ENCODE results near the gene EPHA8.

EPHA8 gene

GRCh38 chr1:22645931-22646330 lies 82.6 kb downstream of the EPHA8 start:
- DNase-seq (ENCODE audit: low read depth in 2 of 2), result no peak

DNA sequence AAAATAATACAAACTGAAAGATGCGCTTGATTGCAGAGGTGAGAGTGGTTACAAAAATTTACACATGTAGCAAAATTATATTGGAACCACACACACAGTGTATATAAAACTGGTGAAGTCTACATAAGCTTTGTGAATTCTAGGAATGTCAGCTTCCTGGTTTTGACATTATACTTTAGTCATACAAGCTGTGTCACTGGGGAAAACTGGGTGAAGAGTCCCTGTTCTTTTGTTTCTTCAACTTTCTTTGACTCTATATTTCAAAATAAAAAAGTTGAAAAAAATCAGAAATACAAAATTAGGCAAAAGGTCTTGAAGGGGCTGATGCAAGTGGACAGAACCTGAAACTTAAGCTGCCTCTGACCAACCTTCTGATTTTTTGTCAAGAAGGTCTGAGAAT lies 83.1 kb downstream of the EPHA8 start:
- no peak for DNase-seq (ENCODE audit: low read depth in 2 of 2)

DNA sequence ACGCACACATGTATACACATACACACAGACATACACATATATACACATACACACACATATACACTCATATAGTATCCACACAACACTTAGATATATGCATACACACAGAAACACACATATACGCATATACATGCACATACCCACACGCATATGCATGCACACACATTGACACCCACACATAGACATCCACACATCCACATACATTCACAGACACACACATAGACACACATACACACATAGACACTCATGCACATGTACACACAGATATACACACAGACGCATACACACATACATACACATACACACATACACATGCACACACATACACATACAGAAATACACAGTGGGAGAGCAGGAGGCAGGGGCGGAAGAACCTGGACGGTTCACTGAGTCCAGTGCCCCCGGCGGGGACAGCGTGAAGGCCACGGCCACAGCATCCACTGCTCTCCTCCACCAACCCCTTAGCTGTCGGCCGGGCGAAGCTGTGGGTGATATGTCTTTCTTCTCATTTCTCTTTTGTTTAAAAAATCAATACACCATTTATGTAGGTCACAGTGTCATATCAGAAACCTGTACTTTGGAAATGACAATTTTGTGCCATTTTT lies 86.9 kb downstream of the EPHA8 start:
- no peak for DNase-seq (ENCODE audit: low read depth in 2 of 2)

DNA sequence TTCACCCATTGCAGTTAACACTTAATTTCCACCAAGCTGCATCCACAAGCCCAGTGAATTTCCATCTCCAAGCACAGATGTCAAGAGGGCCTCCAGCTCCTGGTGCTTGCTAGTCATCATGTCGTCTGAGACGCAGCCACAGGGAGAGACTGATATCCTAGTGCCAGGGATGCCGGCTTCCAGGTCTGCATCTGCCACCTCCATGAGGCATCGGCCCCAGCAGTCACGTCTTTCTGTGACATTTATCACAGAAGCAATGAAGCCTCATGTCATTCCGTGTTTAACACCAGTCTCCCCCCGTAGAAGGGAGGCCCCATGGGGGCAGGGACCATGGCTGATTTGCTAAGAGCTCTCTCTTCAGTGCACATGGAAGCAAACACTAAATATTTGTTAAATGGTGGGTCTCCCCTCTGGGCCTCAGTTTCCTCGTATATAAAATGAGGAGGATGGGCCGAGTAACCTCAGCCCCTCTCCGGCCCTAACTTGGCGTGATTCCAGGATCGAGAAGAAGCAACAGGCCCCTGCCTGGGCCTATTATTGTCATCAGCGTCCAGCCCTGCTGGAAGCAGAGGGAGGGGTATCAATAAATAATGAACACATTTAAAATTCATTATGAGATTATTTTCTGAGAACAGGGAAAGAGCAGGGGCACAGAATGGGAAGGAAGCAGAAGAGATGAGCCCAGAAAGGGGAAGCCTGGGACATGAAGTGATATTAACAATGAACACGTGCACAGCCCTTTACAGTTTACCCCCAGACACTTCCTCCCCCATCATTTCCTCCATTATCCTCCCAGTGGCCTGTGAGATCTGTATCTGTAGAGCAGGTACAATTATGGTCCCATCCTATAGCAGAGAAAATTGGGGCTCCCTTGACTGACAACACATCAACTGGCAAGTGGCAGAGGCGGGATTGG lies 88.9 kb downstream of the EPHA8 start:
- no peak for DNase-seq (ENCODE audit: low read depth in 2 of 2)

DNA sequence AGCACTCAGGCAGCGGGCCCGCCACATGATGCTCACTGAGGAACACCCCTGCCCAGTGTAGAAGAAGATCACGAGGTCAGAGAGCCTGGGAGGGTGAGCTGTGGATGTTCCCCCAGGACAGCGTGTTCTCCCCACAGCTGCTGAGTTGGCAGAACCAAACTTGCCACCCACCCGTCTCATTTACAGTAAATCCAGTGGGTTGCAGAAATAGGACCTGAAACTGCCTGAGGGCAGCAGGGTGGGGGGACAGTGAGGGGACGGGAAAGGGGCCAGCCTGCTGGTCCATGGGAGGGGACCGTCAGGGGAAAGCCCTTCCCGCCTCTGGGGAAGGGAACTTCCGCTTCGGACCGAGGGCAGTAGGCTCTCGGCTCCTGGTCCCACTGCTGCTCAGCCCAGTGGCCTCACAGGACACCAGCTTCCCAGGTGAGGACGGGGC lies 89.6 kb downstream of the EPHA8 start, which contains the start of gene C1QB:
C1QB (plus strand) TSS at position 356 of the 436 bp plus-strand sequence. CDS start 6,227 bp downstream, outside the sequence.
- DNase-seq (ENCODE audit: low read depth in 2 of 2), result no peak
